GM21619 (cell line): ENCODE measurements around the gene METTL8.
A peak's percentile ranks its signal among the peaks of the same experiment; 100 is the strongest.

ENCODE experiments used
- ATAC-seq: cut with Tn5 transposase; IDR thresholded peaks from one replicate; pipeline ENCODE4 v1.9.1; 2021; ENCODE audit not compliant: unreplicated experiment

METTL8 gene, protein sequence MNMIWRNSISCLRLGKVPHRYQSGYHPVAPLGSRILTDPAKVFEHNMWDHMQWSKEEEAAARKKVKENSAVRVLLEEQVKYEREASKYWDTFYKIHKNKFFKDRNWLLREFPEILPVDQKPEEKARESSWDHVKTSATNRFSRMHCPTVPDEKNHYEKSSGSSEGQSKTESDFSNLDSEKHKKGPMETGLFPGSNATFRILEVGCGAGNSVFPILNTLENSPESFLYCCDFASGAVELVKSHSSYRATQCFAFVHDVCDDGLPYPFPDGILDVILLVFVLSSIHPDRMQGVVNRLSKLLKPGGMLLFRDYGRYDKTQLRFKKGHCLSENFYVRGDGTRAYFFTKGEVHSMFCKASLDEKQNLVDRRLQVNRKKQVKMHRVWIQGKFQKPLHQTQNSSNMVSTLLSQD

GRCh38 chr2:171433763-171434012, at the start of gene METTL8:
TSS of gene METTL8 (minus strand) at chr2:171433990. CDS start at chr2:171392185, 41,805 bp downstream.
- ATAC-seq, result no peak

GRCh38 chr2:171482877-171483276, 49.1 kb upstream of the METTL8 start:
- no peak for ATAC-seq

DNA sequence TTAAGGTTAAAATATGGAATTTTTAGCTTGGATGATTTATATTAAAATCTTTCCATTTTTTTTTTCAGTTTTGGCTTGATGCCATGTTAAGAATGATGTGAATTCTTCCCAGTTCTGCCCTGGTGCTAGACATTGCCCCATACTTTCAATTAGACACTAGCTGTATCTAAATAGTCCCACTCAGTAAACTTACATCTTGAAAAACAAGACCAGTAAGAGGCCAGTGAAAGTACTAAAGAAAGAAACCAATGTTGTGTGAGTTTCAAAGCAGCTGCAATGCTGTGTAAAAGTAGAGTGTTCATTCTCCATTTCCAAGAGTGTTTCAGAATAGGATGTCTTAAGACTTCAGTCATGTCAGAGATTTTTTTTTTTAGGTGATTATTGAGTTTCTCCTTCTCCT, 48.5 kb upstream of the METTL8 start:
- no peak for ATAC-seq

GRCh38 chr2:171480908-171481307, 47.1 kb upstream of the METTL8 start:
- no peak for ATAC-seq

GRCh38 chr2:171479154-171479814, 45.5 kb upstream of the METTL8 start:
- peak; percentile 56 for ATAC-seq

GRCh38 chr2:171478345-171478744, 44.6 kb upstream of the METTL8 start:
- ATAC-seq, result no peak

- ATAC-seq, result no peak
These were observed 42.2 kb upstream of the METTL8 start for GRCh38 chr2:171475979-171476378.

DNA sequence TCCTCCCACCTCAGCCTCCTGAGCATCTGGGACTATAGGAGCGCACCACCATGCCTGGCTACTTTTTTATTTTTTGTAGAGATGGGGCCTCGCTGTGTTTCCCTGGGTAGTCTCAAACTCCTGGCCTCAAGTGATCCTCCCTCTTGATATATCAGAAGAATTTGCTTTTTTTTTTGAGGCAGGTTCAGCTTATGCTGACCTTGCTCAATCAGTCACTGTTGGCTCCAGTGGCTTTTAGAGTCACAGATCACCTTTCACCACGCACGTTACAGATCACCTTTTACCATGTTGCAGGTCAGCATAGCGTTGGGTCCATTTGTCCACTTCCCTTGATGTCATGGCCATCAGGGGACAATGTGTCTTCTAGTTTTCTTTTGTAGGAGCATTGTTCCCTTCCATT, 36.3 kb upstream of the METTL8 start:
- no peak for ATAC-seq

DNA sequence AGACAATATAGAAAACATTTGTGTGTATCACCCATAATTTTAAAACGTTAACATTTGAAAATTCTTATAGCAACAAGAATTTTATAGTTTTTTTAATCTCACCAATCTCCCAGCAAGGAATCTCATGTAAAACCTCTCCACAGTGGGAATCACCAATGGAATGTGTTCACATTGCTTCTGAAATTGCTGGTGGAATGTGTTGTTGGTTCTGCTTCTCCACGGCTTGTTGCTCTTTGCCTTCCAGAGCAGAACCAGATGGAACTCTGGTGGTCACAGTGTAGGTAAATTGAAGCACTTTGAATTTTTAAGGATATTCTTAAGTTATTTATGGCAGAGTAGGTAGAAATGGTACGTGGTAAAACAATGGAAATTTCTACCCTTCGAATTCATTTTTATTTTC, 35.4 kb upstream of the METTL8 start:
- no peak for ATAC-seq

DNA sequence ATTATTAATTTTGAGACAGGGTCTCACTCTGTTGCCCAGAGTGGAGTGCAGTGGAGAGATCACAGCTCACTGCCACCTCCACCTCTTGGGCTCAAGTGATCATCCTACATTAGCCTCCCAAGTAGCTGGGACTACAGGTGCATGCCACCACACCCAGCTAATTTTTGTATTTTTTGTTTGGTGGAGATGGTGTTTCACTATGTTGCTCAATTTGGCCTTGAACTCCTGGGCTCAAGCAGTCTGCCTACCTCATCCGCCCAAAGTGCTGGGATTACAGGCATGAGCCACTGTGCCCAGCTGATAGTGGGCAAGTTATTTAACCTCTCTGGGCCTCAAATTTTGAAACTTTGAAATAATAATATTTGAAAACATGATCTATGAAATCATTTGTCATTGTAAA, 26.7 kb upstream of the METTL8 start:
- ATAC-seq, result no peak

GRCh38 chr2:171459498-171459897, 25.7 kb upstream of the METTL8 start:
- ATAC-seq, result no peak

GRCh38 chr2:171452773-171453172, 19.0 kb upstream of the METTL8 start:
- ATAC-seq, result no peak

- ATAC-seq, result no peak
These were observed 17.3 kb upstream of the METTL8 start for GRCh38 chr2:171451074-171451473.

GRCh38 chr2:171447675-171448074, 13.9 kb upstream of the METTL8 start:
- no peak for ATAC-seq

DNA sequence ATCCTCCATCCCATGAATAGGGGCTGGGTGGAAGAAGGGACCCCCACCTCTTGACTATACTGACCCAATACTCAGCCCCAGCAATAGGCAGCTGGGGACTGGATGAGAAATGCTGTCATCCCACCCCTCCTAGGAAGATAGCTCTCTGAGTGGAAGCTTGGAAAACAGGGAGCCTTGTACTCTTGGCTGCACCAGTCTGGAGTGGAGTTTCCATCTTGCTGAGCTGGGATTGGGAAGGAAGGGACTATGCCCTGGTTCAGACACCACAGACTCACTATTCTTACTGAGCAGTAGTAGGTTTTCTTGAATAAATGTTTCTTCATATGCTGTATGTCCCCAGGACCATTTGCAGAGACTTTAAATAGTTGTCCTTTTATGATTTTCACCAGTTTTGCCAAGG, 7.7 kb upstream of the METTL8 start:
- no peak for ATAC-seq

GRCh38 chr2:171436307-171436706, 2.5 kb upstream of the METTL8 start:
- no peak for ATAC-seq

DNA sequence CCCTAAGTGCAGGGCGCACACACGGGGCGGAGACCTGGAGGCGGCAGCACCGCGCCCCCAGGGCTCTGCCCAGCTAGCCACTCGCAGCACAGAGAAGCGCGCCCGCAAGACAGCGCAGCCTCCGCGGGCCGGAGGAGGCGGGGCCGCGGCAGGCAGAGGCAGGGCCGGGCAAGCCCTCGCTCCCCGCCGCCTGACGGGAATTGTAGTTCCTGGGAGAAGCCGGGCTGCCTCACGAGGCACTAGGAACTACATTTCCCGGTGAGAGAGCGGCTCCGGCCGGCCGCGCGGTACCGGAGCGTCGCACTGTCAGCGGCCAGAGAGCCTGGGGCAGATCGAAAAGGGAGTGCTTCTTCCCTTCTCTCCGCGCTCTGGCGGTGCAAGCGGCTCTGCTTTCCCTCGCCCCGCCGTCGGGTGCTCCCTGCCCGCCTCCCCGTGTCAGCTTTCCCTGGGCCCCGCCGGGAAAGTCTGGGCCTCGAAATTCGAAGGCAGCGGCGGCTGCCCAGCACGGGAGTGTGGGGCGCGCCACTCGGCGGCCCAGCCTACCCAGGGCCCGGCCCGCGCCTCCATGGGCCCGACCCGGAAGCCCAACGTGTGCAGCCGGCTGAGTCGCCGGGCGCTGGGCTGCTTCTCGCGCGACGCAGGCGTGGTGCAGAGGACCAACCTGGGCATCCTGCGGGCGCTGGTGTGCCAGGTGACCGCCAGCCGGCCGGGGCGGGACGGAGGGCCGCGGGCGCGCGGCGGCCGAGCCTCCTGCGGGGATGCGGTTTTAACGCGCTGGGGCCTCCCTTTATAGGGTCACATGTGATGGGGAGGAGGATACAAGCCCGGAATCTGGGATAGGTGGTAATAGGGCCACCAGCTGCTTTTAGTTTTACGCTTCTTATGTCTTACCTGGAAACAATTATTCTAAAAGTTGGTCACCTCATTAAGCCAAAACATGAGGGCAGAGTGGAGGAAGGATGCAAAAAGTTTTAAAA, 511 bp upstream of the METTL8 start, which contains the start of gene DCAF17:
Gene DCAF17 (plus strand): TSS at position 214 of the 977 bp plus-strand sequence. CDS start 352 bp downstream, at position 566.
- peak; percentile 89 for ATAC-seq

GRCh38 chr2:171432969-171433762, 624 bp downstream of the METTL8 start:
- no peak for ATAC-seq

GRCh38 chr2:171432206-171432968, 1.4 kb downstream of the METTL8 start:
- no peak for ATAC-seq

GRCh38 chr2:171431677-171432167, 2.1 kb downstream of the METTL8 start:
- ATAC-seq, result no peak
